ENCODE measurements around the gene SPRR1A.

The SPRR1A gene

DNA sequence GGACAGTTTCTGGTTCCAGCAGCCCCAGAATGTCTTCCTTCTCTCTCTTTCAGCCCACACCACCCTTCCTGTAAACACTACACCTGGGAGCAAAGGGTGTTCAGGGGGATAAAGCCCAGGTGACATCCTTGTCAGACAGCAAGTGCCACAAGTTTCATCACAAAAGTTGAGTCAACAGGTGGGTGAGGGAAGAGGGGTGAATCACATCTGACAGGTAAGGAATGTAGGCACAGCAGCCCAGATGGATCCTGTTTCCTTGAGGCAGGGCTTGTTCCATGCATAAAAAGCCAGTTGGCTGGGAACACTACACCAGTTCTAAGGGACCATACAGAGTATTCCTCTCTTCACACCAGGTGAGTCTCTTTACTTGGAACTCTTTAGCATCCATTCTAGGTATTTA lies 47.0 kb downstream of the SPRR1A start, which contains the start of gene SPRR1B:
TSS of gene SPRR1B (plus strand) at position 309 of the 400 bp plus-strand sequence. CDS start 1,143 bp downstream, outside the sequence.
- no peak for TF ChIP-seq CTCF (IDR thresholded peaks at IDR 0.05; ENCODE audit: control insufficient read depth, insufficient read depth, low read depth, low read length, missing control alignments)
- DNase-seq (ENCODE audit: low read depth) = no peak
- no peak within 1 kb of the TSS for H3K4me3 ChIP-seq (ENCODE audit: control insufficient read depth, low read depth, low read length)

DNA sequence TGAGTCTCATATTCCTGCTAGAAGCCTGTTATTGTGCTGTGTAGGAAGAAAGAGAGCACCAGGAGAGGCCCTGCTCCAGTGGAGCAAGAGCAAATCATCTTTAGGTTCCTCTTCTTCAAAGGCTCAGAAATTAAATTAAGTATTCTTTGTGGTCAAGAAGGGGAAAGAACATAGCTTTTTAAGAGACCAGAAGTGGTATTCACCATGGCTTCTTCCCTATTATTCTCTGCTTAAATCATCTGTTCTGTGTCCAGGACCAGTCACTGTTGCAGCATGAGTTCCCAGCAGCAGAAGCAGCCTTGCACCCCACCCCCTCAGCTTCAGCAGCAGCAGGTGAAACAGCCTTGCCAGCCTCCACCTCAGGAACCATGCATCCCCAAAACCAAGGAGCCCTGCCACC lies 48.2 kb downstream of the SPRR1A start:
- TF ChIP-seq CTCF (IDR thresholded peaks at IDR 0.05; ENCODE audit: control insufficient read depth, insufficient read depth, low read depth, low read length, missing control alignments) = no peak
- no peak for DNase-seq (ENCODE audit: low read depth)
- H3K4me3 ChIP-seq (ENCODE audit: control insufficient read depth, low read depth, low read length) = no peak overlapping the region

- H3K4me3 ChIP-seq (ENCODE audit: control insufficient read depth, low read depth, low read length) = no peak overlapping the region
- TF ChIP-seq CTCF (IDR thresholded peaks at IDR 0.05; ENCODE audit: control insufficient read depth, insufficient read depth, low read depth, low read length, missing control alignments) = no peak
- DNase-seq (ENCODE audit: low read depth) = no peak
These were observed 48.9 kb downstream of the SPRR1A start for GRCh38 chr1:153032677-153033308.

- H3K4me3 ChIP-seq (ENCODE audit: control insufficient read depth, low read depth, low read length) = no peak overlapping the region
- TF ChIP-seq CTCF (IDR thresholded peaks at IDR 0.05; ENCODE audit: control insufficient read depth, insufficient read depth, low read depth, low read length, missing control alignments) = no peak
- DNase-seq (ENCODE audit: low read depth) = no peak
These were observed 51.3 kb downstream of the SPRR1A start for GRCh38 chr1:153035211-153035610.
